Measurements from ENCODE around the gene SLC1A2.

SLC1A2 gene

DNA sequence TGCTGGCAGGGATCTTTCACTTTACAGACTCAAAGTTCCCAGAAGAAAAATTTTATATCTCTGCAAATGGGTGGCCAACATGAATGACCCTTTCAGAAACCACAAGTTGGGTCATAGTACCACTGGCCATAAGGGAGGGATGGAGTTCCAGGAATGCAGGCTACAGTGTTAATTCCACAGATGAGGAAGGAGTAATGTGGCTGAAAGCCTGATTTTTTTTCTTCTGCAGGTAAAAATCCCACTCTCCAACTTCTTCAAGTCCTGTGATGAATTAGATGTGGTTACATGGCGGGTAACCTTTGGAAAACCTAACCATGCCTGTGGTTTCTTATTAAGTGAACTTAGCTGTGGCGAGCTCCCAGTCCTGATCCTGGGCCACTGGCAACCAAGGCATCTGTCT lies 103.2 kb downstream of the SLC1A2 start:
- H3K79me1 ChIP-seq (ENCODE audit: low read length): no peaks in the 10 kb centered on the region
- H3K27me3 ChIP-seq (ENCODE audit: insufficient read depth, low read length): no peaks in the 10 kb centered on the region
- H2AFZ ChIP-seq (ENCODE audit: insufficient read depth, low read length, poor library complexity): no peak overlapping the region
- no CpG with 5 or more reads among the region's 2 CpGs for WGBS (ENCODE audit: extremely low coverage, insufficient coverage, insufficient read length)
- H3K4ac ChIP-seq (ENCODE audit: low read depth, low read length): no peak overlapping the region
- H4K12ac ChIP-seq (ENCODE audit: low read depth, low read length): no peak overlapping the region
- H2AK5ac ChIP-seq (ENCODE audit: low read length): no peak overlapping the region
- H2BK120ac ChIP-seq (ENCODE audit: insufficient read depth, low read length, poor library complexity): no peak overlapping the region
- no peaks in the 10 kb centered on the region for H3K4me1 ChIP-seq (ENCODE audit: control insufficient read depth in 1 of 2, insufficient read depth in 2 of 2, low read length in 2 of 2)
- H4K91ac ChIP-seq (ENCODE audit: low read depth, low read length): no peak overlapping the region
- H3K4me3 ChIP-seq (ENCODE audit: low read depth, low read length): no peak overlapping the region
- no peak overlapping the region for H4K8ac ChIP-seq (ENCODE audit: low read depth, low read length)
- H3K4me2 ChIP-seq (ENCODE audit: low read length): no peak overlapping the region
- H2BK5ac ChIP-seq (ENCODE audit: low read depth, low read length, poor library complexity): no peak overlapping the region
- no peak for DNase-seq
- no peak overlapping the region for H3K14ac ChIP-seq (ENCODE audit: low read length)
- H3K23ac ChIP-seq (ENCODE audit: low read length): no peak overlapping the region
- H3K18ac ChIP-seq (ENCODE audit: low read length): no peak overlapping the region
- H3K9me3 ChIP-seq (ENCODE audit: insufficient read depth, low read depth, low read length): no peaks in the 10 kb centered on the region
- H3K79me2 ChIP-seq (ENCODE audit: control insufficient read depth, insufficient read depth, low read length, poor library complexity): no peaks in the 10 kb centered on the region
- no peak overlapping the region for H3K9ac ChIP-seq (ENCODE audit: low read length)
- no peaks in the 10 kb centered on the region for H3K36me3 ChIP-seq (ENCODE audit: control insufficient read depth in 1 of 2, insufficient read depth in 2 of 2, low read length in 2 of 2)
- H3K27ac ChIP-seq (ENCODE audit: low read depth, low read length): no peak overlapping the region
- no peak overlapping the region for H2BK12ac ChIP-seq (ENCODE audit: low read length)

DNA sequence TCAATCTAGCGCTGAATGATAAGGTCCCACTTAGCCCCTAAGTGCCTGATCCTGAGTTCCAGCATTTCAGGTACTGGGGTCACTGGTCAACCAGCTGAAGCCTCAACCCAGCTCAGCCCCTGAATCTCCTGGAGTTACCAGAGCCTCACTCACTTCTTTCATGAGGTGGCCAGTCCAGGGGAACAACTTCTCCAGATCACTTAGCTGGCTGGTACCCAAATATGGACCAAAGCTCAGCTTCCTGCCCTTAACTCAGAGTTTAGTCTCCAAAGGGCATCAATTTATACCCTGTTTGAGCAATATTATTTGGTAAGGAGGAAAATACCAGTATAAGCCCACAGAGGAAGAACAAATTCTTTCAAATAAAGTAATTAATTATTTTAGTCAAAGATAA lies 105.6 kb downstream of the SLC1A2 start:
- no peak overlapping the region for H3K4me2 ChIP-seq (ENCODE audit: low read length)
- H2BK120ac ChIP-seq (ENCODE audit: insufficient read depth, low read length, poor library complexity): no peak overlapping the region
- no peak overlapping the region for H2AK5ac ChIP-seq (ENCODE audit: low read length)
- H3K27ac ChIP-seq (ENCODE audit: low read depth, low read length): no peak overlapping the region
- no peaks in the 10 kb centered on the region for H3K79me2 ChIP-seq (ENCODE audit: control insufficient read depth, insufficient read depth, low read length, poor library complexity)
- H3K4me1 ChIP-seq (ENCODE audit: control insufficient read depth in 1 of 2, insufficient read depth in 2 of 2, low read length in 2 of 2): no peaks in the 10 kb centered on the region
- no peak overlapping the region for H2BK12ac ChIP-seq (ENCODE audit: low read length)
- no peak for DNase-seq
- no peak overlapping the region for H3K4ac ChIP-seq (ENCODE audit: low read depth, low read length)
- H3K23ac ChIP-seq (ENCODE audit: low read length): no peak overlapping the region
- no peaks in the 10 kb centered on the region for H3K36me3 ChIP-seq (ENCODE audit: control insufficient read depth in 1 of 2, insufficient read depth in 2 of 2, low read length in 2 of 2)
- H2AFZ ChIP-seq (ENCODE audit: insufficient read depth, low read length, poor library complexity): no peak overlapping the region
- H4K91ac ChIP-seq (ENCODE audit: low read depth, low read length): no peak overlapping the region
- no peak overlapping the region for H3K4me3 ChIP-seq (ENCODE audit: low read depth, low read length)
- H3K14ac ChIP-seq (ENCODE audit: low read length): no peak overlapping the region
- no peak overlapping the region for H3K9ac ChIP-seq (ENCODE audit: low read length)
- no peaks in the 10 kb centered on the region for H3K9me3 ChIP-seq (ENCODE audit: insufficient read depth, low read depth, low read length)
- H4K8ac ChIP-seq (ENCODE audit: low read depth, low read length): no peak overlapping the region
- no peaks in the 10 kb centered on the region for H3K79me1 ChIP-seq (ENCODE audit: low read length)
- no peak overlapping the region for H4K12ac ChIP-seq (ENCODE audit: low read depth, low read length)
- no peaks in the 10 kb centered on the region for H3K27me3 ChIP-seq (ENCODE audit: insufficient read depth, low read length)
- H3K18ac ChIP-seq (ENCODE audit: low read length): no peak overlapping the region
- no CpG with 5 or more reads among the region's 1 CpG for WGBS (ENCODE audit: extremely low coverage, insufficient coverage, insufficient read length)
- no peak overlapping the region for H2BK5ac ChIP-seq (ENCODE audit: low read depth, low read length, poor library complexity)

DNA sequence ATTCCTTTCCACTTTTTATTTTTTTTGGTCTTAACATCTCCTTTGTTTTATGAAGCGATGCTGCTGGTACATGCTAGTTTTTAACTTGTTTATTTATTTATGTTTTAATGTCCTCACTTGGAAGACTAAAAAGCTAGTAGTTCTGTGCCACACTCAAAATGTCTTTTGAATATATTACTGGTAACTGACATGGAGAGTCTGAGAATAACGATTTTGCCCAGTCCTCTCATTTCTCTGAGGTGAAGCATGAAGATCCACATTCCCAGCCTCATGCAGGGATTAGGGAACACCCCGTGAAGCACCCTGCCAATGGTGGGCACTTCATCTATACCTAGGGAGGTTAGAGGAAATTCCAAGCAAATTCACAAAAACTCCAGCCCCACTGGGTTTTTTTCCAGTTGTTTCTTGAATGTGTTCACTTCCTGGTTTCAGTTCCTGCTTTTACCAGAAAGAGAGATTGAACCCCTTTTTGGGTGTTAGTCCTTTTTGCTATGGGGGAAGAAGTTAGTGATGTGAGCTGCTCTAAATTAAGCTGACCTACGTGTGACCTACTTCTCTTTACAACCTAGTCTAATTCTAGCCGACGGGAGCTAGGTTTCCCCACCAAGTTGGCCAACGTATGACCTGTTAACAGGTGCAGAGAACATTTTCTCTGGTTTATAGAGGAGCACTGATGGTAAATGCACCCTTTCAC lies 106.1 kb downstream of the SLC1A2 start:
- Histone ChIP-seq H3K4me2 (ENCODE audit: low read length) (no peak overlapping the region), H4K12ac (ENCODE audit: low read depth, low read length) (no peak overlapping the region), H3K4me3 (ENCODE audit: low read depth, low read length) (no peak overlapping the region), H3K18ac (ENCODE audit: low read length) (no peak overlapping the region), H3K4me1 (ENCODE audit: control insufficient read depth in 1 of 2, insufficient read depth in 2 of 2, low read length in 2 of 2) (no peaks in the 10 kb centered on the region), H2BK5ac (ENCODE audit: low read depth, low read length, poor library complexity) (no peak overlapping the region), H3K79me2 (ENCODE audit: control insufficient read depth, insufficient read depth, low read length, poor library complexity) (no peaks in the 10 kb centered on the region), H3K9ac (ENCODE audit: low read length) (no peak overlapping the region), H3K14ac (ENCODE audit: low read length) (no peak overlapping the region), H2AK5ac (ENCODE audit: low read length) (no peak overlapping the region), H2AFZ (ENCODE audit: insufficient read depth, low read length, poor library complexity) (no peak overlapping the region), H3K36me3 (ENCODE audit: control insufficient read depth in 1 of 2, insufficient read depth in 2 of 2, low read length in 2 of 2) (no peaks in the 10 kb centered on the region), H3K9me3 (ENCODE audit: insufficient read depth, low read depth, low read length) (no peaks in the 10 kb centered on the region), H4K91ac (ENCODE audit: low read depth, low read length) (no peak overlapping the region), H3K27me3 (ENCODE audit: insufficient read depth, low read length) (no peaks in the 10 kb centered on the region), H3K27ac (ENCODE audit: low read depth, low read length) (no peak overlapping the region), H3K4ac (ENCODE audit: low read depth, low read length) (no peak overlapping the region), H4K8ac (ENCODE audit: low read depth, low read length) (no peak overlapping the region), H2BK12ac (ENCODE audit: low read length) (no peak overlapping the region), H3K79me1 (ENCODE audit: low read length) (no peaks in the 10 kb centered on the region), H3K23ac (ENCODE audit: low read length) (no peak overlapping the region), H2BK120ac (ENCODE audit: insufficient read depth, low read length, poor library complexity) (no peak overlapping the region)
- DNase-seq: peak in 1 of 2 donors; percentile 36
- WGBS (ENCODE audit: extremely low coverage, insufficient coverage, insufficient read length): no CpG with 5 or more reads among the region's 7 CpGs

DNA sequence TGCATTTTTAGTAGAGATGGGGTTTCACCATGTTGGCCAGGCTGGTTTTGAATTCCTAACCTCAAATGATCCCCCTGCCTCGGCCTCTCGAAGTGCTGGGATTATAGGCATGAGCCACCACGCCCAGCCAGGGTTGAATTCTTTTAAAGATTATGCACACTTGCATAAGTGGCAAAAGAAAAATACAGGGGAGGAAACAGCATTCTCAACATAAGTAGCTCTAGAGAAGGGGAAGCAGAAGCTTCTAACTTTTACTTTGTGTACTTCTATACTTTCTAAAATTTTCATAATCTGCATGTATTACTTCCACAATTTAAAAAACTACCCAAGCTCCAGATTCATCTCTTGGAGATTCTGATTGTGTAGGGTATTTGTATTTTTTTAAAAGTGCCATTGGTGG lies 108.0 kb downstream of the SLC1A2 start:
- Histone ChIP-seq H3K14ac (ENCODE audit: low read length) (no peak overlapping the region), H3K9ac (ENCODE audit: low read length) (no peak overlapping the region), H3K79me2 (ENCODE audit: control insufficient read depth, insufficient read depth, low read length, poor library complexity) (no peaks in the 10 kb centered on the region), H3K4me2 (ENCODE audit: low read length) (no peak overlapping the region), H3K27me3 (ENCODE audit: insufficient read depth, low read length) (no peaks in the 10 kb centered on the region), H4K8ac (ENCODE audit: low read depth, low read length) (no peak overlapping the region), H3K4me3 (ENCODE audit: low read depth, low read length) (no peak overlapping the region), H4K12ac (ENCODE audit: low read depth, low read length) (no peak overlapping the region), H3K4ac (ENCODE audit: low read depth, low read length) (no peak overlapping the region), H2BK5ac (ENCODE audit: low read depth, low read length, poor library complexity) (no peak overlapping the region), H2AFZ (ENCODE audit: insufficient read depth, low read length, poor library complexity) (no peak overlapping the region), H3K18ac (ENCODE audit: low read length) (no peak overlapping the region), H3K9me3 (ENCODE audit: insufficient read depth, low read depth, low read length) (no peaks in the 10 kb centered on the region), H2AK5ac (ENCODE audit: low read length) (no peak overlapping the region), H3K4me1 (ENCODE audit: control insufficient read depth in 1 of 2, insufficient read depth in 2 of 2, low read length in 2 of 2) (no peaks in the 10 kb centered on the region), H3K27ac (ENCODE audit: low read depth, low read length) (no peak overlapping the region), H3K23ac (ENCODE audit: low read length) (no peak overlapping the region), H3K79me1 (ENCODE audit: low read length) (no peaks in the 10 kb centered on the region), H2BK12ac (ENCODE audit: low read length) (no peak overlapping the region), H3K36me3 (ENCODE audit: control insufficient read depth in 1 of 2, insufficient read depth in 2 of 2, low read length in 2 of 2) (no peaks in the 10 kb centered on the region), H4K91ac (ENCODE audit: low read depth, low read length) (no peak overlapping the region), H2BK120ac (ENCODE audit: insufficient read depth, low read length, poor library complexity) (no peak overlapping the region)
- WGBS (ENCODE audit: extremely low coverage, insufficient coverage, insufficient read length): no CpG with 5 or more reads among the region's 3 CpGs
- DNase-seq: peak; percentile 73 to 90

Measured in trophoblast cell (in vitro differentiated cells and primary cell).